Naive B cell (primary cell): ENCODE results near the gene ECPAS. TPM values are rescaled to one million over a fixed set of nuclear protein-coding genes. Genes with fewer than 3 reads are reported as not detected.
"Not testable (repeated sequence)": the region's sequence is repeated elsewhere in the genome, so short reads cannot be mapped to it uniquely, and the experiment has no call there.

Experiments used
- ATAC-seq, 2 donors: fragments of 150-1000 bp; cut with Tn5 transposase; 2 replicates each; pipeline ENCODE4 v1.10.0; 2021; ENCODE audit warnings: low read depth in 2 of 2, mild to moderate bottlenecking in 2 of 2, moderate library complexity in 2 of 2
- DNase-seq: peaks from one replicate; pipeline ENCODE4 v3.0.0; 2022
- H3K27ac Mint-ChIP-seq, 6 donors: one replicate each; pipeline ENCODE4 v1.8.0; 2020 to 2022; ENCODE audit warnings: mild to moderate bottlenecking in 6 of 6, mixed read lengths in 6 of 6, moderate library complexity in 5 of 6, inconsistent platforms in 2 of 6
- H3K27me3 Mint-ChIP-seq, 3 donors: one replicate each; pipeline ENCODE4 v1.8.0; 2021 to 2022; ENCODE audit warnings: mixed read lengths in 3 of 3, mild to moderate bottlenecking in 1 of 3
- H3K36me3 Mint-ChIP-seq, 2 donors: one replicate each; pipeline ENCODE4 v1.8.0; 2020 to 2022; ENCODE audit warnings: mixed read lengths in 2 of 2, inconsistent platforms in 1 of 2, mild to moderate bottlenecking in 1 of 2
- H3K4me1 Mint-ChIP-seq, 3 donors: one replicate each; pipeline ENCODE4 v1.8.0; 2020 to 2022; ENCODE audit warnings: mixed read lengths in 3 of 3, inconsistent platforms in 1 of 3, mild to moderate bottlenecking in 1 of 3, moderate library complexity in 1 of 3
- H3K4me3 Mint-ChIP-seq, 8 donors: one replicate each; pipeline ENCODE4 v1.8.0; 2020 to 2022; ENCODE audit warnings: mild to moderate bottlenecking in 8 of 8, mixed read lengths in 8 of 8, moderate library complexity in 8 of 8, inconsistent platforms in 2 of 8
- H3K9me3 Mint-ChIP-seq, 7 donors: one replicate each; pipeline ENCODE4 v1.8.0; 2020 to 2022; ENCODE audit warnings: mixed read lengths in 7 of 7, mild to moderate bottlenecking in 5 of 7, inconsistent platforms in 2 of 7, moderate library complexity in 1 of 7
- polyA plus RNA-seq, 6 donors: library from polyadenylated mRNA; unstranded; fragments of 300-500 nt; fragmentation: Illumina TruSeq; gene quantifications; one replicate each; pipeline ENCODE4 v1.2.3, GENCODE V29; 2021; ENCODE audit warnings: low read depth in 6 of 6

The ECPAS gene
- polyA plus RNA-seq, 6 donors from 2014 or later = 5.0 to 10.7 (median 7.3) TPM

GRCh38 chr9:111429175-111429574, 55.0 kb downstream of the ECPAS start:
- ATAC-seq (no peak), DNase-seq (no peak)
- Mint-ChIP-seq H3K36me3 (peaks cover 16 to 54% of the 10 kb centered on the region in 2 donors), H3K4me1 (no peaks in the 10 kb centered on the region), H3K4me3 (no peak overlapping the region), H3K27me3 (no peaks in the 10 kb centered on the region), H3K9me3 (no peaks in the 10 kb centered on the region), H3K27ac (no peak overlapping the region)

- no peak for ATAC-seq
These were observed 57.0 kb downstream of the ECPAS start for GRCh38 chr9:111427186-111427585.

GRCh38 chr9:111423389-111423788, 60.8 kb downstream of the ECPAS start:
- DNase-seq (no peak), ATAC-seq (no peak)
- H3K4me3 Mint-ChIP-seq = no peak overlapping the region
- no peaks in the 10 kb centered on the region for H3K9me3 Mint-ChIP-seq
- H3K27ac Mint-ChIP-seq = peak overlapping the region in 1 of 6 donors; percentile 38
- no peaks in the 10 kb centered on the region for H3K4me1 Mint-ChIP-seq
- H3K27me3 Mint-ChIP-seq = no peaks in the 10 kb centered on the region
- H3K36me3 Mint-ChIP-seq = peaks cover 27 to 37% of the 10 kb centered on the region in 2 donors

More at GRCh38 chr9:111427186-111427585, 57.0 kb downstream of the ECPAS start:
- Mint-ChIP-seq H3K4me1 (no peaks in the 10 kb centered on the region), H3K36me3 (peaks cover 28 to 44% of the 10 kb centered on the region in 2 donors), H3K27me3 (no peaks in the 10 kb centered on the region), H3K27ac (no peak overlapping the region), H3K9me3 (no peaks in the 10 kb centered on the region), H3K4me3 (no peak overlapping the region)
- DNase-seq = no peak

DNA sequence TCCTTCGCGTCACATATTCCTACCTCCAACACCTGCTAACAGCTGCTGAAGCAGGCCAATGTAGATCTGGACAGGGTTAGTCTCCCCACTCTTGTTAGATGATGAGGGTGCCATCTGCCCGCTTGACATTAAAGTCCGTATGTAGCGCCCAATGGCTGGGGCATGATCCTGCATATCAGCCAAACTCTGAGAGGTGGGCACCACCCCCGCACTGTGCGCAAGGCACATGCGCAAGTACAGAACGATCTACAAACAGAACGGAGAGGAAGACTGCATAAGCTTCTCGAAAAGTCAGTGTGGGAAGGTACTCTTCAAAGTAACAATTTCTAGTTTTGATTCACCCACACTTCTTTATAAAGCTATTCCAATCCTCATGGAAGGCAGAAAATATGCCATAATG, 69.8 kb downstream of the ECPAS start:
- H3K9me3 Mint-ChIP-seq = no peaks in the 10 kb centered on the region
- ATAC-seq (no peak), DNase-seq (no peak)
- no peak overlapping the region for H3K27ac Mint-ChIP-seq
- H3K4me1 Mint-ChIP-seq = no peaks in the 10 kb centered on the region
- H3K4me3 Mint-ChIP-seq = no peak overlapping the region
- peaks cover 50 to 62% of the 10 kb centered on the region in 2 donors for H3K36me3 Mint-ChIP-seq
- H3K27me3 Mint-ChIP-seq = no peaks in the 10 kb centered on the region

DNA sequence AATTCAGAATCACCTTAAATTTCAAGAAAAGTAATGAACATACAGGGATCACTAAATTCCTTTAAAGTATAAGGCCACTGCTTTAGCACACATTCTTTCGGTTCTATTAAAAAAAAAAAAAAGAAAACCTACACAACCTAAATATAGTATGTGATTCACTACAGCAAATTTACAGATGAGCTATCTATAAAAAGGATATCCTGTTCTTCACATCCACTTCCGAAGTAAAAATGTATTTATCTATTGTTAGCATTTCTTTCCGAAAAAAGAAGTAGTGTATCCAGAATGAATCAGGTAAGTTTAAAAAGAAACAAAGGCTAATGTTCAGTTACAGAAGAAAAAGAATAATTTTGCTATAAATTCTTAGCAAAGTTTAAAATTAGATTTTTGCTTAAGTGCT, 70.2 kb downstream of the ECPAS start:
- DNase-seq = no peak
- Mint-ChIP-seq H3K36me3 (peaks cover 50 to 61% of the 10 kb centered on the region in 2 donors), H3K4me1 (no peaks in the 10 kb centered on the region), H3K9me3 (no peaks in the 10 kb centered on the region), H3K4me3 (no peak overlapping the region), H3K27me3 (no peaks in the 10 kb centered on the region), H3K27ac (no peak overlapping the region)
- ATAC-seq = no peak

DNA sequence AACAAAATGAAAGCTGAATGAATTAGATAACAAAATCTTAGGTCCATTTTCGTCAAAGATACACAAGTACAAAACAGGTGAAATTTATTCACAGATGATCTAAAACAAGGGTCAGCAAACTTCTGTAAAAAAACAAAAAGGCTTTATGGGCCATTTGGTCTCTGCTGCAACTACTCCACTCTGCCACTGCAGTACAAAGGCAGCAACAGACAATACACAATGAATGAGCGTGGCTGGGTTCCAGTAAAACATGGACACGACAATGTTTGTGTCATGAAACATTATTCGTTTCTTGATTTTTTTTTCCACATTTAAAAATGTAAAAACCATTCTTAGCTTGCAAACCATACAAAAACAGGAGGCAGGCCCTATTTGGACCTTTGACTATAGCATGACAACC, 71.9 kb downstream of the ECPAS start:
- ATAC-seq (no peak), DNase-seq (no peak)
- Mint-ChIP-seq H3K27ac (no peak overlapping the region), H3K9me3 (no peaks in the 10 kb centered on the region), H3K4me3 (no peak overlapping the region), H3K4me1 (no peaks in the 10 kb centered on the region), H3K36me3 (peaks cover 57 to 73% of the 10 kb centered on the region in 2 donors), H3K27me3 (no peaks in the 10 kb centered on the region)

GRCh38 chr9:111411266-111411665, 72.9 kb downstream of the ECPAS start:
- H3K27me3 Mint-ChIP-seq = no peaks in the 10 kb centered on the region

DNA sequence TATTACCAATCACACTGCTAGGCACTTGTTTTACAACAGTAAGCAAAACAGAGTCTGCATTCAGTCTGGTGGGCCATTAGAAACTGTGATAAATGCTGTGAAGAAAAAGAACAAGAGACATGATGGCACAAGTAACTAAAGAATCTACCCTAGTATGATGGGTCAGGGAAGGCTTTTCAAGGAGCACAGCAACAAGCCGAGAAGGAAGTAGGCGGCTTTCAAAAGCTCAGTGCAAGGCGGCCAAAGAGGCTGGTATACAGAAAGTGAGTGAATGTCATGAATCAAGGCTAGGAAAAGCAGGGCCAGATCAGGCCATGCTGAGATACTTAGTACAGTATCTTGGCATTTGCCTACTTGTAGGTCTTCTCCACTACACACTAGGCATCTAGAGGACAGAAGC, 76.4 kb downstream of the ECPAS start:
- no peak overlapping the region for H3K4me3 Mint-ChIP-seq
- ATAC-seq = no peak
- peaks cover 5 to 18% (median 16%) of the 10 kb centered on the region in 7 donors for H3K9me3 Mint-ChIP-seq
- peaks cover 52 to 75% of the 10 kb centered on the region in 2 donors for H3K36me3 Mint-ChIP-seq
- H3K27me3 Mint-ChIP-seq = no peaks in the 10 kb centered on the region
- no peak for DNase-seq
- H3K27ac Mint-ChIP-seq = no peak overlapping the region
- H3K4me1 Mint-ChIP-seq = no peaks in the 10 kb centered on the region

More at GRCh38 chr9:111411266-111411665, 72.9 kb downstream of the ECPAS start:
- peak overlapping the region in 2 of 6 donors; percentile 15 to 27 for H3K27ac Mint-ChIP-seq
- no peak overlapping the region for H3K4me3 Mint-ChIP-seq
- no peak for ATAC-seq
- H3K9me3 Mint-ChIP-seq = peaks cover 0 to under 1% (median 0%) of the 10 kb centered on the region in 7 donors
- H3K36me3 Mint-ChIP-seq = peaks cover 55 to 69% of the 10 kb centered on the region in 2 donors
- no peak for DNase-seq
- H3K4me1 Mint-ChIP-seq = no peaks in the 10 kb centered on the region

- no peak overlapping the region for H3K4me3 Mint-ChIP-seq
- no peaks in the 10 kb centered on the region for H3K27me3 Mint-ChIP-seq
- no peak for ATAC-seq
- DNase-seq = no peak
- no peaks in the 10 kb centered on the region for H3K4me1 Mint-ChIP-seq
- no peak overlapping the region for H3K27ac Mint-ChIP-seq
- H3K36me3 Mint-ChIP-seq = peaks cover 57 to 81% of the 10 kb centered on the region in 2 donors
- H3K9me3 Mint-ChIP-seq = peaks cover 8 to 38% (median 36%) of the 10 kb centered on the region in 7 donors
These were observed 78.5 kb downstream of the ECPAS start for GRCh38 chr9:111405701-111406100.

GRCh38 chr9:111401486-111401885, 82.7 kb downstream of the ECPAS start:
- H3K4me1 Mint-ChIP-seq, H3K27ac Mint-ChIP-seq, ATAC-seq, H3K27me3 Mint-ChIP-seq, H3K4me3 Mint-ChIP-seq, DNase-seq: not testable (repeated sequence)
- Mint-ChIP-seq H3K9me3 (peaks cover 14 to 51% (median 49%) of the 10 kb centered on the region in 7 donors), H3K36me3 (peaks cover 60 to 66% of the 10 kb centered on the region in 2 donors)

- Mint-ChIP-seq H3K36me3 (peaks cover 56 to 61% of the 10 kb centered on the region in 2 donors), H3K27me3 (no peaks in the 10 kb centered on the region), H3K4me3 (no peak overlapping the region), H3K27ac (peak overlapping the region in 1 of 6 donors; percentile 38), H3K9me3 (peaks cover 9 to 48% (median 46%) of the 10 kb centered on the region in 7 donors), H3K4me1 (no peaks in the 10 kb centered on the region)
- DNase-seq = no peak
- no peak for ATAC-seq
These were observed 83.7 kb downstream of the ECPAS start for GRCh38 chr9:111400564-111400898.

DNA sequence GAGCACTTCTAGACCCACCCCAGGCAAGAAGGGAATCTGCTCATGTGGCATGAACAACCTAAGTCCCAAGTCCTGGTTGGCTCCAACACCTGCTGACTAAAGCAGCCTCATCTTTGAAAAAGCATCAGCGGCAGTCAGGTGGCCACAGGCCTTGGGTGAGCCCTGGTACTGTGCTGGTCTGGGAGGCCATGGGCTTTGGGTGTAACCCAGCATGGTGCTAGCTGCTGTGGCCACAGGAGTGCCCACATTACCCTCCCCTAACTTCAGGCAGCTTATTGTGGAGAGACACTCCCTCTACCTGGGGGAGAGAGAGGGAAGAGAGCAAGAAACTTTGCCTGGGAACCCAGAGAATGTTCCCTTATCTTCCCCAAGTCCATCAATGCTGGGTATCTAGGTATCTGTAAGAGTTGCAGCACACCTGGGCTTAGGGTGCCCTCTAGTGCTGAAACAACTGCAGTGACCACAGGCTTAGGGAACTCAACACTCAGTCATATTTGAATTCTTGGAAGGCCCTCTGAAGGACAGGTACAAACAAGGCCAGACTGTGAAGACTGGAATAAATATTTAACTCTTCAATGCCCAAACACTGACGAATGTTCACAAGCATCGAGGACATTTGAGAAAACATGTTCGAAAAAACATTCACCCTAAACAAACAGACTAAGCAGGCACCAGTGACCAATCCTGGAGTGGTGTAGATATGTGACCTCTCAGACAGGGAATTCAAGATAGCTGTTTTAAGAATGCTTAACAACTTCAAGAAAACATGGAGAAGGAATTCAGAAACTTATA, 84.2 kb downstream of the ECPAS start:
- peaks cover 9 to 44% (median 40%) of the 10 kb centered on the region in 7 donors for H3K9me3 Mint-ChIP-seq
- DNase-seq (no peak), ATAC-seq (no peak)
- H3K4me3 Mint-ChIP-seq = peak overlapping the region in 1 of 8 donors; percentile 25
- no peaks in the 10 kb centered on the region for H3K4me1 Mint-ChIP-seq
- H3K27ac Mint-ChIP-seq = no peak overlapping the region
- peaks cover 56 to 61% of the 10 kb centered on the region in 2 donors for H3K36me3 Mint-ChIP-seq
- no peaks in the 10 kb centered on the region for H3K27me3 Mint-ChIP-seq

DNA sequence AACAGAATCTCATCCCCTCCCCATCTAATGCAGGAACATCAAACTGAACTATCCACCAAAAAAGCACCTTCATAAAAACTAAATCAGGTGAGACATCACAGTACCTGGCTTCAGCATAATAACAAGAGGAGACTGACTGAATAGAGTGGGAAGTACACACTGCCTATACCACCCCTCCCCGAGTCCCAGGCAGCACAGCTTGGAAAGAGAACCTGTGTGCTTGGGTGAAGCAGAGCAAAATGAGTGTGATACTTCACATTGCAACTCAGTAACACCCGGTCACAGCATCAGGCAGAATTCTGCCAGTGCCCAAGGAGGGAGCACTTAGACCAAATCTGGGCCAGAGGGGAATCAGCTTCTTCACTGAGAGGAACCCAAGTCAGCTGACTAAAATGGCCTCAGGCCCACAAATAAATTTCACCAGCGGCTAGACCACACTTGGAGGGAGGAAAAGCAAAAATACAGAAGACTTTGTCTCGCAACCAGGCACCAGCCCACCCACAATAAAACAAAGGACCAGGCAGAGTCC, 84.9 kb downstream of the ECPAS start:
- Mint-ChIP-seq H3K9me3 (peaks cover 9 to 43% (median 34%) of the 10 kb centered on the region in 7 donors), H3K27me3 (no peaks in the 10 kb centered on the region), H3K36me3 (peaks cover 56 to 60% of the 10 kb centered on the region in 2 donors), H3K4me3 (no peak overlapping the region), H3K27ac (no peak overlapping the region), H3K4me1 (no peaks in the 10 kb centered on the region)
- no peak for DNase-seq
- ATAC-seq = no peak

GRCh38 chr9:111393971-111394370, 90.2 kb downstream of the ECPAS start:
- no peak for DNase-seq
- H3K9me3 Mint-ChIP-seq = no peaks in the 10 kb centered on the region
- peak overlapping the region in 1 of 8 donors; percentile 35 for H3K4me3 Mint-ChIP-seq
- no peaks in the 10 kb centered on the region for H3K4me1 Mint-ChIP-seq
- no peak overlapping the region for H3K27ac Mint-ChIP-seq
- no peaks in the 10 kb centered on the region for H3K27me3 Mint-ChIP-seq
- peaks cover 34 to 45% of the 10 kb centered on the region in 2 donors for H3K36me3 Mint-ChIP-seq
- ATAC-seq = no peak
